HG02852 (cell line): Measurements from ENCODE around the gene COTL1.

Source experiments
- ATAC-seq: cut with Tn5 transposase; IDR thresholded peaks from one replicate; pipeline ENCODE4 v1.9.1; 2021; ENCODE audit warnings: mild to moderate bottlenecking, moderate library complexity; ENCODE audit not compliant: unreplicated experiment

COTL1 gene

GRCh38 chr16:84617791-84618580, at the start of gene COTL1:
TSS of gene COTL1 (minus strand) at chr16:84618078. CDS start at chr16:84617914, 164 bp downstream.
- peak; percentile 76 for ATAC-seq

GRCh38 chr16:84665843-84666242, 48.0 kb upstream of the COTL1 start:
- no peak for ATAC-seq

GRCh38 chr16:84665359-84665758, 47.5 kb upstream of the COTL1 start:
- ATAC-seq, result no peak

- no peak for ATAC-seq
These were observed 45.7 kb upstream of the COTL1 start for GRCh38 chr16:84663433-84664101.

GRCh38 chr16:84662471-84662870, 44.6 kb upstream of the COTL1 start:
- ATAC-seq, result no peak

GRCh38 chr16:84661418-84662060, 43.7 kb upstream of the COTL1 start:
- no peak for ATAC-seq

GRCh38 chr16:84660973-84661372, 43.1 kb upstream of the COTL1 start:
- ATAC-seq, result no peak

- no peak for ATAC-seq
These were observed 41.9 kb upstream of the COTL1 start for GRCh38 chr16:84659656-84660300.

GRCh38 chr16:84658690-84659089, 40.8 kb upstream of the COTL1 start:
- ATAC-seq, result no peak

GRCh38 chr16:84657229-84657837, 39.5 kb upstream of the COTL1 start:
- no peak for ATAC-seq

- ATAC-seq, result no peak
These were observed 38.8 kb upstream of the COTL1 start for GRCh38 chr16:84656649-84657048.

GRCh38 chr16:84654998-84655397, 37.1 kb upstream of the COTL1 start:
- ATAC-seq, result no peak

GRCh38 chr16:84654238-84654637, 36.4 kb upstream of the COTL1 start:
- ATAC-seq, result no peak

GRCh38 chr16:84652566-84652965, 34.7 kb upstream of the COTL1 start:
- ATAC-seq, result no peak

- ATAC-seq, result no peak
These were observed 32.4 kb upstream of the COTL1 start for GRCh38 chr16:84650062-84650991.

- no peak for ATAC-seq
These were observed 31.6 kb upstream of the COTL1 start for GRCh38 chr16:84649511-84649861.

- ATAC-seq, result peak; percentile 65
These were observed 31.0 kb upstream of the COTL1 start for GRCh38 chr16:84648595-84649510.

- ATAC-seq, result peak; percentile 85
These were observed 30.1 kb upstream of the COTL1 start, which contains the start of gene KLHL36 for GRCh38 chr16:84647828-84648594. TSS of gene KLHL36 (plus strand) at chr16:84648511. CDS start at chr16:84650868, 2,357 bp downstream.
